Skin of body (tissue), 2 donors: ENCODE measurements around the gene FOLR1. TPM values are rescaled to one million over a fixed set of nuclear protein-coding genes. Genes with fewer than 3 reads are reported as not detected.

Experiments
- DNase-seq: peaks from one replicate; lab custom pipeline; 2025; lab: John Stamatoyannopoulos, UW
- total RNA-seq: library from RNA; depleted of rRNA; stranded (reverse); fragments of >200 nt; gene quantifications from one replicate; pipeline ENCODE4 v1.2.3, GENCODE V29; 2014

The FOLR1 gene
- total RNA-seq, 1 donor from 2014 or later = 0.69 TPM

GRCh38 chr11:72235351-72236057 is 43.6 kb downstream of the FOLR1 start:
- no peak for DNase-seq

- no peak for DNase-seq
Observed at GRCh38 chr11:72236083-72236697, 44.2 kb downstream of the FOLR1 start.

- DNase-seq = no peak
Observed at GRCh38 chr11:72236774-72237111, 44.8 kb downstream of the FOLR1 start.

- no peak for DNase-seq
Observed at GRCh38 chr11:72237112-72237931, 45.4 kb downstream of the FOLR1 start.

- DNase-seq = no peak
Observed at GRCh38 chr11:72238040-72238450, 46.1 kb downstream of the FOLR1 start.

GRCh38 chr11:72238492-72239312 is 46.8 kb downstream of the FOLR1 start:
- no peak for DNase-seq

GRCh38 chr11:72239313-72239848 is 47.4 kb downstream of the FOLR1 start:
- no peak for DNase-seq

- no peak for DNase-seq
Observed at GRCh38 chr11:72239849-72240460, 48.0 kb downstream of the FOLR1 start.

- DNase-seq = no peak
Observed at GRCh38 chr11:72240461-72241290, 48.7 kb downstream of the FOLR1 start.

GRCh38 chr11:72241291-72241781 is 49.4 kb downstream of the FOLR1 start:
- DNase-seq = no peak

- DNase-seq = no peak
Observed at GRCh38 chr11:72242141-72242540, 50.2 kb downstream of the FOLR1 start.

GRCh38 chr11:72243173-72244059 is 51.5 kb downstream of the FOLR1 start:
- no peak for DNase-seq

GRCh38 chr11:72244060-72244360 is 52.1 kb downstream of the FOLR1 start, which contains the start of gene PHOX2A:
Gene PHOX2A (minus strand): TSS chr11:72244176. CDS start chr11:72244004, 172 bp downstream.
- no peak for DNase-seq

- DNase-seq = no peak
Observed at GRCh38 chr11:72244361-72245262, 52.7 kb downstream of the FOLR1 start.

GRCh38 chr11:72245263-72245816 is 53.4 kb downstream of the FOLR1 start:
- no peak for DNase-seq
